ENCODE data around the gene DNAAF5. TPM values are rescaled to one million over a fixed set of nuclear protein-coding genes. Genes with fewer than 3 reads are reported as not detected.
A peak's percentile ranks its signal among the peaks of the same experiment; 100 is the strongest.

The DNAAF5 gene
- total and polyA plus RNA-seq, 9 of the 15 experiments (the other 6 are each of a cell fraction or from before 2014, with no cell fraction given) = 3.1 to 69.7 (median 19.1) TPM

- TF ChIP-seq, protein P1, sequence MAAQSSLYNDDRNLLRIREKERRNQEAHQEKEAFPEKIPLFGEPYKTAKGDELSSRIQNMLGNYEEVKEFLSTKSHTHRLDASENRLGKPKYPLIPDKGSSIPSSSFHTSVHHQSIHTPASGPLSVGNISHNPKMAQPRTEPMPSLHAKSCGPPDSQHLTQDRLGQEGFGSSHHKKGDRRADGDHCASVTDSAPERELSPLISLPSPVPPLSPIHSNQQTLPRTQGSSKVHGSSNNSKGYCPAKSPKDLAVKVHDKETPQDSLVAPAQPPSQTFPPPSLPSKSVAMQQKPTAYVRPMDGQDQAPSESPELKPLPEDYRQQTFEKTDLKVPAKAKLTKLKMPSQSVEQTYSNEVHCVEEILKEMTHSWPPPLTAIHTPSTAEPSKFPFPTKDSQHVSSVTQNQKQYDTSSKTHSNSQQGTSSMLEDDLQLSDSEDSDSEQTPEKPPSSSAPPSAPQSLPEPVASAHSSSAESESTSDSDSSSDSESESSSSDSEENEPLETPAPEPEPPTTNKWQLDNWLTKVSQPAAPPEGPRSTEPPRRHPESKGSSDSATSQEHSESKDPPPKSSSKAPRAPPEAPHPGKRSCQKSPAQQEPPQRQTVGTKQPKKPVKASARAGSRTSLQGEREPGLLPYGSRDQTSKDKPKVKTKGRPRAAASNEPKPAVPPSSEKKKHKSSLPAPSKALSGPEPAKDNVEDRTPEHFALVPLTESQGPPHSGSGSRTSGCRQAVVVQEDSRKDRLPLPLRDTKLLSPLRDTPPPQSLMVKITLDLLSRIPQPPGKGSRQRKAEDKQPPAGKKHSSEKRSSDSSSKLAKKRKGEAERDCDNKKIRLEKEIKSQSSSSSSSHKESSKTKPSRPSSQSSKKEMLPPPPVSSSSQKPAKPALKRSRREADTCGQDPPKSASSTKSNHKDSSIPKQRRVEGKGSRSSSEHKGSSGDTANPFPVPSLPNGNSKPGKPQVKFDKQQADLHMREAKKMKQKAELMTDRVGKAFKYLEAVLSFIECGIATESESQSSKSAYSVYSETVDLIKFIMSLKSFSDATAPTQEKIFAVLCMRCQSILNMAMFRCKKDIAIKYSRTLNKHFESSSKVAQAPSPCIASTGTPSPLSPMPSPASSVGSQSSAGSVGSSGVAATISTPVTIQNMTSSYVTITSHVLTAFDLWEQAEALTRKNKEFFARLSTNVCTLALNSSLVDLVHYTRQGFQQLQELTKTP (IDR thresholded peaks at IDR 0.05; ENCODE audit: low read depth in 1 of 2, partially characterized antibody in 2 of 2) = no peak
- TF ChIP-seq ETV6 (IDR thresholded peaks at IDR 0.05; ENCODE audit: borderline replicate concordance in 1 of 2, low read depth in 2 of 2, low read length in 1 of 2) (0 out of 4 replicates have a peak, but pooled peaks of 1 of the 2 experiments have one; percentile 25), ETV6 (CRISPR knock-in tag; IDR thresholded peaks at IDR 0.05; ENCODE audit: borderline replicate concordance) (no peak), ESRRB (CRISPR knock-in tag; IDR thresholded peaks at IDR 0.05; ENCODE audit: borderline replicate concordance) (no peak), RB1 (IDR thresholded peaks at IDR 0.05; ENCODE audit: low read depth) (peak; percentile 77; the same call in 1 of the 2 replicates), HDAC3 (IDR thresholded peaks at IDR 0.05; ENCODE audit: borderline replicate concordance, partially characterized antibody) (no peak), HSF4 (CRISPR knock-in tag; IDR thresholded peaks at IDR 0.05; ENCODE audit: borderline replicate concordance) (no peak), IRF2 (CRISPR knock-in tag; IDR thresholded peaks at IDR 0.05) (no peak), HMG20A (CRISPR knock-in tag; conservative IDR thresholded peaks at IDR 0.05) (no peak), ZNF584 (CRISPR knock-in tag; IDR thresholded peaks at IDR 0.05; ENCODE audit: low read depth) (no peak), SREBF2 (CRISPR knock-in tag; IDR thresholded peaks at IDR 0.05) (no peak), HDAC1 (IDR thresholded peaks at IDR 0.05) (peak; percentile 77 to 99; a peak in 3 of 4 replicates), NFE2L1 (tag; IDR thresholded peaks at IDR 0.05; ENCODE audit: borderline replicate concordance, low read depth) (no peak), PRMT5 (CRISPR knock-in tag; IDR thresholded peaks at IDR 0.05) (no peak), ETV5 (CRISPR knock-in tag; IDR thresholded peaks at IDR 0.05; ENCODE audit: low read depth) (peak; percentile 54; the same call in 1 of the 2 replicates), RBM15 (IDR thresholded peaks at IDR 0.05; ENCODE audit: insufficient read depth, low read length) (no peak), FOXP1 (CRISPR knock-in tag; IDR thresholded peaks at IDR 0.05) (peak; percentile 79), KLF1 (tag; IDR thresholded peaks at IDR 0.05) (0 out of 2 replicates have a peak, but pooled peaks have one; percentile 31), MTA1 (IDR thresholded peaks at IDR 0.05; ENCODE audit: borderline replicate concordance) (no peak), ELF4 (CRISPR knock-in tag; IDR thresholded peaks at IDR 0.05) (peak; percentile 54; the same call in 1 of the 2 replicates), NR4A1 (CRISPR knock-in tag; IDR thresholded peaks at IDR 0.05) (0 out of 2 replicates have a peak, but pooled peaks have one; percentile 60), NR4A1 (tag; IDR thresholded peaks at IDR 0.05) (no peak)
- TF ChIP-seq, protein P2, sequence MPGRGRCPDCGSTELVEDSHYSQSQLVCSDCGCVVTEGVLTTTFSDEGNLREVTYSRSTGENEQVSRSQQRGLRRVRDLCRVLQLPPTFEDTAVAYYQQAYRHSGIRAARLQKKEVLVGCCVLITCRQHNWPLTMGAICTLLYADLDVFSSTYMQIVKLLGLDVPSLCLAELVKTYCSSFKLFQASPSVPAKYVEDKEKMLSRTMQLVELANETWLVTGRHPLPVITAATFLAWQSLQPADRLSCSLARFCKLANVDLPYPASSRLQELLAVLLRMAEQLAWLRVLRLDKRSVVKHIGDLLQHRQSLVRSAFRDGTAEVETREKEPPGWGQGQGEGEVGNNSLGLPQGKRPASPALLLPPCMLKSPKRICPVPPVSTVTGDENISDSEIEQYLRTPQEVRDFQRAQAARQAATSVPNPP (IDR thresholded peaks at IDR 0.05; ENCODE audit: borderline replicate concordance, insufficient read depth, insufficient read length) = no peak
Measured at GRCh38 chr7:726084-726853, at the start of gene DNAAF5 (continued).

All from K562 (cell line).